Thymus (tissue), 11 donors: Measurements from ENCODE around the gene CACNG4. TPM values are rescaled to one million over a fixed set of nuclear protein-coding genes. Genes with fewer than 3 reads are reported as not detected.

ENCODE experiments used
- DNase-seq, 9 donors: peaks; one replicate each; pipeline ENCODE4 v3.0.0-alpha.2; 2013; ENCODE audit warnings: low spot score in 9 of 9, low read depth in 6 of 9, missing footprints in 1 of 9
- H3K27ac ChIP-seq, 2 donors: one replicate each; pipeline ENCODE4 v1.5.1; 2013; ENCODE audit warnings: control low read depth in 1 of 2, low read depth in 1 of 2, low read length in 1 of 2, mild to moderate bottlenecking in 1 of 2, moderate library complexity in 1 of 2
- H3K27me3 ChIP-seq, 2 donors: one replicate each; pipeline ENCODE4 v1.5.1; 2013; ENCODE audit warnings: low read length in 1 of 2; ENCODE audit not compliant: control insufficient read depth in 2 of 2, insufficient read depth in 1 of 2
- H3K36me3 ChIP-seq, 2 donors: one replicate each; pipeline ENCODE4 v1.5.1; 2013; ENCODE audit warnings: low read length in 1 of 2, mild to moderate bottlenecking in 1 of 2, moderate library complexity in 1 of 2; ENCODE audit not compliant: control insufficient read depth in 2 of 2, insufficient read depth in 2 of 2
- H3K4me1 ChIP-seq, 2 donors: one replicate each; pipeline ENCODE4 v1.5.1; 2013; ENCODE audit warnings: low read length in 2 of 2; ENCODE audit not compliant: control insufficient read depth in 2 of 2, insufficient read depth in 2 of 2
- H3K4me3 ChIP-seq, 2 donors: one replicate each; pipeline ENCODE4 v1.5.1; 2013; ENCODE audit warnings: low read length in 2 of 2, control low read depth in 1 of 2, mild to moderate bottlenecking in 1 of 2
- H3K9me3 ChIP-seq, 2 donors: one replicate each; pipeline ENCODE4 v1.5.1; 2013; ENCODE audit warnings: low read length in 1 of 2, mild to moderate bottlenecking in 1 of 2; ENCODE audit not compliant: control insufficient read depth in 2 of 2, insufficient read depth in 1 of 2
- WGBS: extraction: QIAGEN DNeasy Blood & Tissue Kit; methylation state at CpG from one replicate; pipeline ENCODE4 v1.1.7; 2013; 5-methylcytosine and 5-hydroxymethylcytosine counted together
- polyA plus RNA-seq: library from polyadenylated mRNA; stranded (reverse); fragments of 200-250 nt; gene quantifications from one replicate; pipeline ENCODE4 v1.2.3, GENCODE V29; 2013
- total RNA-seq: library from RNA; stranded (reverse); fragments of 120-200 nt; gene quantifications from one replicate; pipeline ENCODE4 v1.2.4, GENCODE V29; 2013
- donor health status: healthy.

Gene CACNG4
- total and polyA plus RNA-seq, 2 donors, result 0.07 to 0.09 TPM

GRCh38 chr17:66954632-66955031, 9.9 kb upstream of the CACNG4 start:
- no peak overlapping the region for H3K27ac ChIP-seq
- WGBS, result 96% methylated on average over 3 of the region's 3 CpGs
- no peak for DNase-seq

GRCh38 chr17:66955821-66956220, 8.7 kb upstream of the CACNG4 start:
- no peaks in the 10 kb centered on the region for H3K9me3 ChIP-seq
- H3K27ac ChIP-seq, result no peak overlapping the region
- peaks cover 0 to 30% of the 10 kb centered on the region in 2 donors for H3K27me3 ChIP-seq
- no peaks in the 10 kb centered on the region for H3K4me1 ChIP-seq
- 97% methylated on average over 5 of the region's 5 CpGs for WGBS
- no peak overlapping the region for H3K4me3 ChIP-seq
- H3K36me3 ChIP-seq, result no peaks in the 10 kb centered on the region
- no peak for DNase-seq

More at GRCh38 chr17:66954632-66955031, 9.9 kb upstream of the CACNG4 start:
- no peak overlapping the region for H3K4me3 ChIP-seq
- peaks cover 0 to 20% of the 10 kb centered on the region in 2 donors for H3K27me3 ChIP-seq
- no peaks in the 10 kb centered on the region for H3K4me1 ChIP-seq
- H3K36me3 ChIP-seq, result no peaks in the 10 kb centered on the region
- no peaks in the 10 kb centered on the region for H3K9me3 ChIP-seq

GRCh38 chr17:66956941-66957340, 7.6 kb upstream of the CACNG4 start:
- 96% methylated on average over 6 of the region's 6 CpGs for WGBS

DNA sequence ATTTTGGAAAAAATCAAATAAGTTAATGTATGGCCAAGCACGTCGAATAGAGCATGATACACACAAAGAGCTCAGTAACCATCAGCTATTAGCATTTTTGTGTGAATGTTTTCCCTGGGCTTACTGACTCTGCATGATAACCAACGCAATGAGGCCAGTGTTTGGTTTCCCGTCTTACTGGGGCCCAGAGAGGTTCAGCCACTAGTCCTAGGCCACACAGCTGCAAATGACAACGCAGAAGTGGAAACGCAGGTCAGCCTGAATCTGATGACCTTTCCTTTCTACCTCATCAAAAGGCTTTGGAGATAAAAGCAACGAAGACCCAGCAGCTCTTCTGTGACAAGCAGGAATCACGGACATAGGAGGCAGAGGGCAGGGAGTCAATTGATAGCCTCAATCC, 7.2 kb upstream of the CACNG4 start:
- Histone ChIP-seq H3K36me3 (no peaks in the 10 kb centered on the region), H3K9me3 (no peaks in the 10 kb centered on the region), H3K27ac (no peak overlapping the region), H3K4me3 (no peak overlapping the region), H3K4me1 (no peaks in the 10 kb centered on the region), H3K27me3 (peaks cover 0 to 40% of the 10 kb centered on the region in 2 donors)
- WGBS, result 97% methylated on average over 8 of the region's 8 CpGs
- DNase-seq, result no peak

More at GRCh38 chr17:66956941-66957340, 7.6 kb upstream of the CACNG4 start:
- H3K27ac ChIP-seq, result no peak overlapping the region
- no peaks in the 10 kb centered on the region for H3K36me3 ChIP-seq
- no peaks in the 10 kb centered on the region for H3K9me3 ChIP-seq
- H3K4me3 ChIP-seq, result no peak overlapping the region
- H3K27me3 ChIP-seq, result peaks cover 0 to 38% of the 10 kb centered on the region in 2 donors
- H3K4me1 ChIP-seq, result no peaks in the 10 kb centered on the region
- DNase-seq, result no peak

DNA sequence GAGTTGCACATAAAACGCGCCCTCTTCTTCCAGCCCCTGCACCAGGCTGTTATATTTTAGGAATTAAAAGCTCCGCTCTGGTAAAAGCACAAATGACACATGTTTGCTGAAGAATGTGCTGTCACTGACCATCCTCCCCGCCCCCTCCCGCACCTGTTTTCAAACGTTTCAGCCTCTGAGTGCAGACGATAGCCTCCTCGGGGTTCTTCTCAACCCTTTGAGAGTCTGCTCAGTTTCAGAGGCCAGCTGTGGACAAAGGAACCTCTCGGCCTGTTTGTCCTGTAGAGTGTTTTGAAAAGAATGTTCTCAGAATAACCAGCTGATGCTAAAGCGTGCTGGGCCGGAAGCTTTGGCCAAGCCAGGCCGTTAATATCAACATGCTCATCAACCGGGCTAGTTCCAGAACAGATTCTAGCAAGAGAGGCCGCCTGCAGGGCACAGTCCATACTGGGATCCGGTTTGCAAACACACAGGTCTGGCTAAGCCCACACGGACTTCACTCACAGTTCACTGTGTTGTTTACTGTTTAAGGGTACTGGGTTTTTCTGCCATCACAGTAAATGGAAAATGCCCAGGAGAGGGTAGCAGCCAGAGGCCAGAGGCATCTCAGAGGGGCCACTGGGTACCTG, 6.4 kb upstream of the CACNG4 start:
- WGBS, result 93% methylated on average over 16 of the region's 16 CpGs
- H3K27ac ChIP-seq, result no peak overlapping the region
- H3K27me3 ChIP-seq, result peaks cover 6 to 45% of the 10 kb centered on the region in 2 donors
- H3K9me3 ChIP-seq, result no peaks in the 10 kb centered on the region
- no peak overlapping the region for H3K4me3 ChIP-seq
- no peak for DNase-seq
- no peaks in the 10 kb centered on the region for H3K36me3 ChIP-seq
- no peaks in the 10 kb centered on the region for H3K4me1 ChIP-seq

GRCh38 chr17:66959641-66960375, 4.7 kb upstream of the CACNG4 start:
- Histone ChIP-seq H3K36me3 (no peaks in the 10 kb centered on the region), H3K27ac (no peak overlapping the region), H3K9me3 (no peaks in the 10 kb centered on the region), H3K4me3 (no peak overlapping the region), H3K27me3 (peaks cover 24 to 58% of the 10 kb centered on the region in 2 donors), H3K4me1 (no peaks in the 10 kb centered on the region)
- DNase-seq, result no peak
- WGBS, result 93% methylated on average over 15 of the region's 15 CpGs

DNA sequence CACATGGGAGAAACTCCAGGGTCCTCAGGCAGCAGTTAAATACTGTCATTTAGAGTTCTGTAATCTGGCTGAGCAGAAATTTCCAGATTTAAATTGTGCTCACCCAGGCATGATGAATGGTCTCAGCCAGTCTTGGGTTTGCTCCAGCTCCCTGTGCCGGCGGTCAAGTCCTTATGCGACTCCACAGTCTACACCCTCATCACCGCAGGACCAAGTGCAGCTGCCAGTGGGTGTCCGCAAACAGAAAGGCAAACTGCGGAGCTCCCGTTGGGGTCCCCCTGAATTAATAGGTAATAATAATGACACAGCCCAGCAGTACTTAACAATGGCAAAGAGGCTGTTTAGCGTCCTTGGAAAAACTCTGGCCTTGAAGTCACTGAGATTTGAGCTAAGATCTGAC, 3.9 kb upstream of the CACNG4 start:
- Histone ChIP-seq H3K27ac (no peak overlapping the region), H3K4me3 (no peak overlapping the region), H3K9me3 (no peaks in the 10 kb centered on the region), H3K36me3 (no peaks in the 10 kb centered on the region), H3K4me1 (peaks cover 0 to under 1% of the 10 kb centered on the region in 2 donors), H3K27me3 (peaks cover 32 to 65% of the 10 kb centered on the region in 2 donors)
- 87% methylated on average over 8 of the region's 8 CpGs for WGBS
- no peak for DNase-seq

GRCh38 chr17:66963521-66963908, 992 bp upstream of the CACNG4 start:
- peaks cover 6% of the 10 kb centered on the region in 2 donors for H3K4me1 ChIP-seq
- no peaks in the 10 kb centered on the region for H3K36me3 ChIP-seq
- H3K27me3 ChIP-seq, result peaks cover 55 to 86% of the 10 kb centered on the region in 2 donors
- DNase-seq, result no peak
- no peaks in the 10 kb centered on the region for H3K9me3 ChIP-seq
- 52% methylated on average over 8 of the region's 8 CpGs for WGBS
- H3K27ac ChIP-seq, result no peak overlapping the region
- H3K4me3 ChIP-seq, result no peak overlapping the region
